T-helper 2 cell (primary cell): ENCODE results near the gene TFAP2D.
A peak's percentile ranks its signal among the peaks of the same experiment; 100 is the strongest.

ENCODE experiments used
- DNase-seq, 5 experiments: peaks; one replicate each; pipeline versions ENCODE4 v3.0.0 to v3.0.0-alpha.2; 2012 to 2022

The TFAP2D gene

GRCh38 chr6:50720623-50721022 lies 7.3 kb downstream of the TFAP2D start:
- peak in 1 of 5 experiments; percentile 7 for DNase-seq

GRCh38 chr6:50721978-50722377 lies 8.7 kb downstream of the TFAP2D start:
- no peak for DNase-seq

- DNase-seq: no peak
Measured at GRCh38 chr6:50722829-50723554, 9.7 kb downstream of the TFAP2D start.

- peak in 1 of 5 experiments; percentile 37 for DNase-seq
Measured at GRCh38 chr6:50724381-50725124, 11.2 kb downstream of the TFAP2D start.

GRCh38 chr6:50734488-50734887 lies 21.2 kb downstream of the TFAP2D start:
- no peak for DNase-seq

- DNase-seq: no peak
Measured at GRCh38 chr6:50742161-50742560, 28.8 kb downstream of the TFAP2D start.

GRCh38 chr6:50744976-50745375 lies 31.6 kb downstream of the TFAP2D start:
- no peak for DNase-seq

- no peak for DNase-seq
Measured at GRCh38 chr6:50762798-50763197, 49.5 kb downstream of the TFAP2D start.

GRCh38 chr6:50778696-50779095 lies 65.4 kb downstream of the TFAP2D start:
- no peak for DNase-seq

GRCh38 chr6:50780382-50780781 lies 67.1 kb downstream of the TFAP2D start:
- DNase-seq: no peak

GRCh38 chr6:50785921-50786320 lies 72.6 kb downstream of the TFAP2D start:
- DNase-seq: no peak

- peak in 1 of 5 experiments; percentile 20 for DNase-seq
Measured at GRCh38 chr6:50791900-50792508, 78.7 kb downstream of the TFAP2D start.

GRCh38 chr6:50792771-50793170 lies 79.4 kb downstream of the TFAP2D start:
- DNase-seq: no peak

- no peak for DNase-seq
Measured at GRCh38 chr6:50795574-50795973, 82.2 kb downstream of the TFAP2D start.

GRCh38 chr6:50804283-50804682 lies 91.0 kb downstream of the TFAP2D start:
- DNase-seq: no peak

- no peak for DNase-seq
Measured at GRCh38 chr6:50807035-50807434, 93.7 kb downstream of the TFAP2D start.

- DNase-seq: peak in 1 of 5 experiments; percentile 2
Measured at GRCh38 chr6:50815436-50816114, 102.2 kb downstream of the TFAP2D start.

- DNase-seq: peak in 3 of 5 experiments; percentile 30 to 55 (median 31)
Measured at GRCh38 chr6:50816115-50816675, 102.9 kb downstream of the TFAP2D start.

- no peak for DNase-seq
Measured at GRCh38 chr6:50816947-50817645, 103.8 kb downstream of the TFAP2D start.

GRCh38 chr6:50817646-50817950 lies 104.3 kb downstream of the TFAP2D start:
- no peak for DNase-seq

- DNase-seq: no peak
Measured at GRCh38 chr6:50818020-50818419, 104.7 kb downstream of the TFAP2D start.

GRCh38 chr6:50818673-50819072 lies 105.3 kb downstream of the TFAP2D start, which contains the start of gene TFAP2B:
TFAP2B (plus strand) TSS chr6:50818871; CDS start chr6:50818892, 21 bp downstream.
- no peak for DNase-seq
